ENCODE data around the gene PLBD1.

GRCh38 chr12:14495326-14495725, 72.4 kb downstream of the PLBD1 start:
- TF ChIP-seq, protein P1, sequence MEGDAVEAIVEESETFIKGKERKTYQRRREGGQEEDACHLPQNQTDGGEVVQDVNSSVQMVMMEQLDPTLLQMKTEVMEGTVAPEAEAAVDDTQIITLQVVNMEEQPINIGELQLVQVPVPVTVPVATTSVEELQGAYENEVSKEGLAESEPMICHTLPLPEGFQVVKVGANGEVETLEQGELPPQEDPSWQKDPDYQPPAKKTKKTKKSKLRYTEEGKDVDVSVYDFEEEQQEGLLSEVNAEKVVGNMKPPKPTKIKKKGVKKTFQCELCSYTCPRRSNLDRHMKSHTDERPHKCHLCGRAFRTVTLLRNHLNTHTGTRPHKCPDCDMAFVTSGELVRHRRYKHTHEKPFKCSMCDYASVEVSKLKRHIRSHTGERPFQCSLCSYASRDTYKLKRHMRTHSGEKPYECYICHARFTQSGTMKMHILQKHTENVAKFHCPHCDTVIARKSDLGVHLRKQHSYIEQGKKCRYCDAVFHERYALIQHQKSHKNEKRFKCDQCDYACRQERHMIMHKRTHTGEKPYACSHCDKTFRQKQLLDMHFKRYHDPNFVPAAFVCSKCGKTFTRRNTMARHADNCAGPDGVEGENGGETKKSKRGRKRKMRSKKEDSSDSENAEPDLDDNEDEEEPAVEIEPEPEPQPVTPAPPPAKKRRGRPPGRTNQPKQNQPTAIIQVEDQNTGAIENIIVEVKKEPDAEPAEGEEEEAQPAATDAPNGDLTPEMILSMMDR (IDR thresholded peaks at IDR 0.05) = no peak
- no peak for TF ChIP-seq EHF (CRISPR knock-in tag; IDR thresholded peaks at IDR 0.05)
- TF ChIP-seq ATOH8 (CRISPR knock-in tag; IDR thresholded peaks at IDR 0.05; ENCODE audit: low read depth) = no peak
- TF ChIP-seq RARB (CRISPR knock-in tag; IDR thresholded peaks at IDR 0.05) = no peak
- no peak for TF ChIP-seq JUN (IDR thresholded peaks at IDR 0.05)
- no peak for TF ChIP-seq POLR2A (IDR thresholded peaks at IDR 0.05; ENCODE audit: low read length)
- TF ChIP-seq ZNF302 (CRISPR knock-in tag; IDR thresholded peaks at IDR 0.05) = no peak
- no peak for TF ChIP-seq MAFK (IDR thresholded peaks at IDR 0.05; ENCODE audit: partially characterized antibody)
- no peak for TF ChIP-seq RAD21 (conservative IDR thresholded peaks at IDR 0.05 in 1 of 2, IDR thresholded peaks at IDR 0.05 in 1 of 2)
- no peak for TF ChIP-seq EHMT2 (IDR thresholded peaks at IDR 0.05; ENCODE audit: low read depth)

Data from A549 (cell line).